ENCODE results near the gene EIF2AK2.
A peak's percentile ranks its signal among the peaks of the same experiment; 100 is the strongest.

EIF2AK2 gene

GRCh38 chr2:37098416-37099118, 58.2 kb downstream of the EIF2AK2 start:
- DNase-seq (ENCODE audit: low spot score), result no peak

- no peak for DNase-seq (ENCODE audit: low spot score)
These were observed 60.2 kb downstream of the EIF2AK2 start for GRCh38 chr2:37096568-37096967.

- DNase-seq (ENCODE audit: low spot score), result no peak
These were observed 64.9 kb downstream of the EIF2AK2 start for GRCh38 chr2:37091873-37092272.

GRCh38 chr2:37090019-37090477, 66.7 kb downstream of the EIF2AK2 start:
- no peak for DNase-seq (ENCODE audit: low spot score)

GRCh38 chr2:37085731-37086147, 71.0 kb downstream of the EIF2AK2 start:
- DNase-seq (ENCODE audit: low spot score), result no peak

- DNase-seq (ENCODE audit: low spot score), result no peak
These were observed 72.0 kb downstream of the EIF2AK2 start for GRCh38 chr2:37084797-37085196.

- DNase-seq (ENCODE audit: low spot score), result peak; percentile 94
These were observed 72.6 kb downstream of the EIF2AK2 start, which contains the start of the genes GPATCH11 and HEATR5B for GRCh38 chr2:37083873-37084794. GPATCH11 (plus strand) TSS chr2:37084518; CDS start chr2:37088382, 3,864 bp downstream. HEATR5B (minus strand) TSS chr2:37084372; CDS start chr2:37083414, 958 bp downstream.

- no peak for DNase-seq (ENCODE audit: low spot score)
These were observed 76.1 kb downstream of the EIF2AK2 start for GRCh38 chr2:37080689-37081088.

- DNase-seq (ENCODE audit: low spot score), result no peak
These were observed 76.5 kb downstream of the EIF2AK2 start for GRCh38 chr2:37080266-37080665.

GRCh38 chr2:37070931-37071330, 85.8 kb downstream of the EIF2AK2 start:
- DNase-seq (ENCODE audit: low spot score), result no peak

- no peak for DNase-seq (ENCODE audit: low spot score)
These were observed 88.1 kb downstream of the EIF2AK2 start for GRCh38 chr2:37068686-37069085.

GRCh38 chr2:37061776-37062175, 95.0 kb downstream of the EIF2AK2 start:
- DNase-seq (ENCODE audit: low spot score), result no peak

- DNase-seq (ENCODE audit: low spot score), result no peak
These were observed 95.6 kb downstream of the EIF2AK2 start for GRCh38 chr2:37061013-37061711.

- no peak for DNase-seq (ENCODE audit: low spot score)
These were observed 96.3 kb downstream of the EIF2AK2 start for GRCh38 chr2:37060446-37060845.

GRCh38 chr2:37059841-37060240, 96.9 kb downstream of the EIF2AK2 start:
- no peak for DNase-seq (ENCODE audit: low spot score)

GRCh38 chr2:37052600-37053332, 104.0 kb downstream of the EIF2AK2 start:
- DNase-seq (ENCODE audit: low spot score), result no peak

Measured in left forelimb (tissue), 1 donor.